Suprapubic skin (tissue), 4 donors: ENCODE data around the gene FSTL3.

ENCODE experiments used
- CTCF ChIP-seq, 2 donors: fragments of 200-600 bp in 1 of 2; fragments of 450-650 bp in 1 of 2; sonication (generic) in 1 of 2; IDR thresholded peaks; one replicate each; pipeline ENCODE4 v1.5.1; 2016 to 2019; ENCODE audit warnings: antibody characterized with exemption in 2 of 2, mild to moderate bottlenecking in 1 of 2, moderate library complexity in 1 of 2
- EP300 ChIP-seq: sonication (generic); formaldehyde crosslinking; IDR thresholded peaks from one replicate; pipeline ENCODE4 v1.6.1; 2017; ENCODE audit warnings: antibody characterized with exemption
- POLR2A ChIP-seq, 2 donors: fragments of 450-650 bp; IDR thresholded peaks; one replicate each; pipeline ENCODE4 v1.6.1; 2017; ENCODE audit warnings: antibody characterized with exemption in 2 of 2, mild to moderate bottlenecking in 2 of 2, moderate library complexity in 2 of 2
- POLR2AphosphoS5 ChIP-seq, 3 donors: sonication (generic); formaldehyde crosslinking; IDR thresholded peaks; one replicate each; pipeline ENCODE4 v1.6.1; 2017; ENCODE audit warnings: antibody characterized with exemption in 3 of 3

GRCh38 chr19:708154-709143, 32.3 kb downstream of the FSTL3 start, which contains the start of gene PALM:
- peak in 1 of 2 donors; percentile 31 for TF ChIP-seq CTCF (IDR thresholded peaks at IDR 0.05)
- TF ChIP-seq EP300: no peak
- TF ChIP-seq POLR2AphosphoS5 (IDR thresholded peaks at IDR 0.05): no peak
- TF ChIP-seq POLR2A (IDR thresholded peaks at IDR 0.05): no peak
